ENCODE measurements around the gene ATP8A2.

ATP8A2 gene

DNA sequence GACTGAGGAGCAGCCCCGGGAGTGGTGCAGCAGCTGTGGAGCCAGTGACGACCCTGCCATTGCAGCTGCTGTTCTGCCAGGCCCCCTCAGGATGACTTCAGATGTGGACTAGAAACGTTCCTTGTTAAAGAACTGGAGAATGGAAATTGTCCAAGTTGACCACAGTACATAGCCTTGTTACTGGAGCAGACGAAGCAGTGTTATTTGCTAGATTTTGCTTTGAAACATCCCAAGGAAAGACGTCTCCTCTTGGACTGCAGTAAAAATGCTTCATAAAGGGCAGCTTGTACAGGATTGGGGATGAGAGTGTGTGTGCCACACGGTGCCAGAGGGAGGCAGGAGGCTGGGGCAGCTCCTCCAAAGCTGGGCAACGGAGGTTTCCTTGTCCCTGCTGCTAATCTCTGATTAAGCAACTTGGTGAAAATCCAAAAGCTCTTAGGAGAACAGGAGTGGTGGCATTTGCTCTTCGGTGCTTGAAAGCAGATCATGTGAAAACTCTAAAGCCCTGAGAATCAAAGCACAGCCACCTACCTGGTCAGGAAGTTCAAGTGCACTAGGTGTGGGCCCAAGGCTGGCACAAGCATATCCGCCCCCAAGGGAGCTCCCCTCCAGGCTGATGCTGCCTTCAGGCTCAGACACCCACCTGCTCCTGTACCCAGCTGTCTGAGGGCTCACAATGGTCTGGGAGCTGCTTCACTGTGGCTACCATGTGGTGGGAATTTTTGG is 645.6 kb downstream of the ATP8A2 start:
- no peak for DNase-seq (ENCODE audit: low spot score)

- DNase-seq (ENCODE audit: low spot score), result no peak
Observed at GRCh38 chr13:26017932-26018665, 646.3 kb downstream of the ATP8A2 start.

GRCh38 chr13:26019251-26019650 is 647.5 kb downstream of the ATP8A2 start:
- no peak for DNase-seq (ENCODE audit: low spot score)

DNA sequence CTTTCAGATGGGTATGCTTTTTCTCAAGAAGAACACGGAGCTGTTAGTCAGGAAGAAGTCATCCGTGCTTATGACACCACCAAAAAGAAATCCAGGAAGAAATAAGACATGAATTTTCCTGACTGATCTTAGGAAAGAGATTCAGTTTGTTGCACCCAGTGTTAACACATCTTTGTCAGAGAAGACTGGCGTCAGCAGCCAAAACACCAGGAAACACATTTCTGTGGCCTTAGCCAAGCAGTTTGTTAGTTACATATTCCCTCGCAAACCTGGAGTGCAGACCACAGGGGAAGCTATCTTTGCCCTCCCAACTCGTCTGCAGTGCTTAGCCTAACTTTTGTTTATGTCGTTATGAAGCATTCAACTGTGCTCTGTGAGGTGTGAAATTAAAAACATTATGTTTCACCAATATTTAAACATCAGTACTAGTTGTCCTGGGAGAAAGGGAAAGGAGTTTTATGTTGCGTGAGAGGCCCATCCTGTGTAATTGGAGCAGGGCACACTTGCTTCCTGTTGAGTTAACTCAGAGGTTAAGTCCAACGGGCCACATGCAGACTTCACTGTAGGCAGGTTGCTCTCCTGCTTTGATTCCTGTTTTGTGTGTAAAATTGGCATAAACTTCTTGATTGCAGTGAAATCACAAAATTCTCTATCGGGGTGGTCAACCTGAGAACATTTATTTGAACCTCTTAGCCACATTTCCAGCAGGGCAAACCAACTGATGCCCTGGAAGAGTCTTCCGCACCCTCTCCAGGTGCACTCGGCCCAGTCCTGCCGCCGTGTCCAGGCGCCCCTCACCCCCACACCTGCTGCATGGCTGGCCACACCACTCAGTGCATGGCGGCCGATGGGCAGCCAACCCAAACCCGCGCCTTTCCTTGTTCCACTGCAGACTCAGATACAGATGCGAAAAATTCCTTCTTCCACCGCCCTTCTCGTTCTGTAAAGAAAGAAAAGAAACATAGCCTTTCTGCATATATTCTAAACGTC is 648.4 kb downstream of the ATP8A2 start:
- no peak for DNase-seq (ENCODE audit: low spot score)

DNA sequence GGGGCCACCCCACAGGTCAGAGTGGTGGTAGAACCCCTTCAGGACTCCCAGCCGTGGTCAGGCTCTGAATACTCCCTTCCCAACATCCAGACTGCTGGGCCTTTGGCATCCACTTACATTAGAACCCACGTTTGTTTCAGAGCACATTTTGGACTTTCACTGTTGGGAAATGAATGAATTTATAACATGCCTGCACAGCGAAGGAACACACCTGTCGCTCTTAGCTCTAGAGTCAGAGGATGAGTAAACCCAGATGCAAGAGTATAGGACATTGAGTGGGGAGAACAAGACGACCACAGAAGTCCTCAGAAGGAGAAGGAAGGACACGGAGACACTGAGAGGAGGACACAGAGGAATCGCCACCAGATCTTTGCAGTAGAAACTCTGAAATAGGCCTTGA is 649.1 kb downstream of the ATP8A2 start:
- no peak for DNase-seq (ENCODE audit: low spot score)

GRCh38 chr13:26021516-26021915 is 649.7 kb downstream of the ATP8A2 start:
- DNase-seq (ENCODE audit: low spot score), result no peak

DNA sequence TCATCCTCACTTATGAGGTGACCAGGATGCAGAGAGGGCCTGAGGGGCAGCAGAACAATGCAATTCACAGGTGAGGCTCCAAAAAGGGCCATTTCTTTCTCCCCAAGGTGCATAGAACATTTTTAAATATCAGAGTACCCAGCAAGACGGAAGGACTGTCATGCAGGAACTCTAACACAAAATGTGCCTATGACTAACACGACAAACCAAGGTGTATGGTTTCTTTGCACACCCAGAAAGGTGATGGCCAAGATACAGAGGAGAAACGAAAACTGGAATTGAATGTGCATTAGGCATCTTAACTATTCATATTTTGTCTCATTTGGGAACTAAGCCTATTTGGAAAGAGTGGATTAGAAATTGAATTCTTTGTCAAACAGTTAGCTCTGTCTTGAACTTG is 650.2 kb downstream of the ATP8A2 start:
- DNase-seq (ENCODE audit: low spot score), result no peak

- no peak for DNase-seq (ENCODE audit: low spot score)
Observed at GRCh38 chr13:26022538-26023292, 650.9 kb downstream of the ATP8A2 start.

- no peak for DNase-seq (ENCODE audit: low spot score)
Observed at GRCh38 chr13:26024558-26024957, 652.8 kb downstream of the ATP8A2 start.

DNA sequence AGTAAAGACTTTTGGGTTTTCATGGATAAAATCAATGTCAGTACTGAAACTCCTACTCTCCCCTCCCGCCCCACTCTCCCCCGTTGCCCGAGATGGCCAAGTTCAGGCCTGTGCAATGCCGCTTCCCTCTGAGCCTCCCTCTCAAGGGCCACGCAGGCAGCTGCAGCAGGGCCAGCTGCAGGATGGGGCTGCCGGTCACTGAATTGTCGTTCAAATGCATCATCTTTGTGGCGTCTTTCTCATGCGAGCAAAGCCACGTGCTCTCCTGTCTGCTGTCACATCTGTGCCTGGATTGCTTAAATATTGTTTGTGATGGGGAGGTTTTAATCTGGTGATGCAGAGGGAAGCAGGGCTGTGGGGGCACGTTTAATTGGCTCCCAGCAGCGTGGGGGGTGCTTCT is 653.4 kb downstream of the ATP8A2 start:
- no peak for DNase-seq (ENCODE audit: low spot score)

DNA sequence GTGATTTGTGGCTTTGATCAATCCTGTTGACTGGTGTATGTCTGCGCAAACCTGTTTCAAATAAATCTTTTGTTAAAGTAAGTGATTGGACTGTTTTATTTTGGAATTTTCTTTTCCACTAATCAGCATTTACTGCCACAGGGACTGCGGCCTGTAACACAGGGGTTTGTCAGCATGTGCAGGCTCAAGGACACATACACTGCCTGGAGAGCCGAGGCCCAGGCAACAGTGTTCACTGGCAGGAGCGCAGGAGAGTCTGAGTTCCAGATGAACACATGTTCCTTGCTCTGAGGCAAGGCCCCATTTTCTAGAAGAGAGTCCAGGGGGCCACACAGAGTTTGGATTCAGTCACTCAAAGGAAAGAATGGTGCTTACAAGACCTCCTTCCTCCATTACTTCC is 654.0 kb downstream of the ATP8A2 start:
- no peak for DNase-seq (ENCODE audit: low spot score)

- DNase-seq (ENCODE audit: low spot score), result no peak
Observed at GRCh38 chr13:26026211-26026610, 654.4 kb downstream of the ATP8A2 start.

DNA sequence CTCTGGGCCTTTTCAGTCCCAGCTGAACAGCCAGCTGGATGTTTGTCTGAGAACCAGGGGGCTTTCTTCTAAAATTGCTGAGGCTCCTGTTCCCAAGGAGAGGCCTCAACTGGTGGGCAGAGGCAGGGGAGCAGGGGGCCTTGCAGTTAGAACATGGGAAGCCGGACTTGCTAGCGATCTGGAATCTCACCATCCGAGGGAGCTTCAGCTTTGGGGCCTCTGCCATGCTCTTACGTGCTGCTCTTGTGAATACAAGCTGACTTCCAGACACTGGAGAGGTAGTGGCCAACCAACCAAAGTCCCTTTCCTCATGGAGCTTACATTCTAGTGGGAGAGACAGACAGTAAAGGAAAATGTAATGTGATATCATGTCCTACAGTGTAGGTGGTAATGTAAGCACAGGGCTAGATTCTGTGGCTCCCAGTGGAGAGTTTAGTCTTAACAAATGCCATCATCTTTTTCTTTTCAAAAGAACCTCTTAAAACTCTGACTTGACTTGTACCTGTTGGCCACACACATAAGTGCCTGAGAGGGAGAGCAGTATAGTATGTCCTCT is 657.9 kb downstream of the ATP8A2 start:
- DNase-seq (ENCODE audit: low spot score), result no peak

- no peak for DNase-seq (ENCODE audit: low spot score)
Observed at GRCh38 chr13:26030331-26030730, 658.6 kb downstream of the ATP8A2 start.

GRCh38 chr13:26034018-26034417 is 662.2 kb downstream of the ATP8A2 start:
- no peak for DNase-seq (ENCODE audit: low spot score)

DNA sequence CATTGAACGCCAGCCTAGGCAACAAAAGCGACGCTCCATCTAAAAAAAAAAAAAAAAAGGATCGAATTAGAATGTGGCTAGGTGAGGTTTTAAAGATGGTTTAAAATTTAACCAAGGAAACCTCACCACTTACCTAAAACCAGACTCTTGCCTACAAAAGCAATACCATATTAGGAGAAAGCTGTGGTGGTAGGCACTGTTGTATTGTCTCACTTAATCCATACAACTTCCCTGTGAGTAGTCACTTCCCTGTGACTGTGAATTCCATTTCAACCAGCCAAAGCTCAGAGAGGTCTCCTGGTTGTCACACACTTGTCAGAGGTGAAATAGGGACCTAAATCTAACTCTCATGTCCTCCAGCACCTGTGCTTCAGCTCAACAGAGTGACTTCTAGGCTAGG is 664.6 kb downstream of the ATP8A2 start:
- no peak for DNase-seq (ENCODE audit: low spot score)

DNA sequence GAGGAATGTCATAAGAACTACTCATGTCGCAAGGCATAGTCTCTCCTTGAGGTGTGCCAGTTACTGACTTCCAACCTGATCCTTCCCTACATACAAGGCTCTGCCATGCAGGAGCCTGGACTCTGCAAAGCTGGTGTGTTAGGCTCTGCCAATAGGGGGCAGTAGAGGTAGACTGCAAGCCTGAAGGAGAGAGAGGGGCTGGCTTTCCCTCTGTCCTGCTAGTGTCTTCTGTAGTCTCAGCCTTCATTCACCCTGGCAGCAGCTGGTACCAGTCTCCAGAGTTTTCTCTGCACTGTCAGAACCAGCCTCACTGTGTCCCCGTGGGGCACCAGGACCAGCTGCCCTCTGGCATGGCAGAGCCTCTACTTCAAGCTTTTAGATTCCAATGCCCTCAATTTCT is 665.5 kb downstream of the ATP8A2 start:
- peak; percentile 70 for DNase-seq (ENCODE audit: low spot score)

DNA sequence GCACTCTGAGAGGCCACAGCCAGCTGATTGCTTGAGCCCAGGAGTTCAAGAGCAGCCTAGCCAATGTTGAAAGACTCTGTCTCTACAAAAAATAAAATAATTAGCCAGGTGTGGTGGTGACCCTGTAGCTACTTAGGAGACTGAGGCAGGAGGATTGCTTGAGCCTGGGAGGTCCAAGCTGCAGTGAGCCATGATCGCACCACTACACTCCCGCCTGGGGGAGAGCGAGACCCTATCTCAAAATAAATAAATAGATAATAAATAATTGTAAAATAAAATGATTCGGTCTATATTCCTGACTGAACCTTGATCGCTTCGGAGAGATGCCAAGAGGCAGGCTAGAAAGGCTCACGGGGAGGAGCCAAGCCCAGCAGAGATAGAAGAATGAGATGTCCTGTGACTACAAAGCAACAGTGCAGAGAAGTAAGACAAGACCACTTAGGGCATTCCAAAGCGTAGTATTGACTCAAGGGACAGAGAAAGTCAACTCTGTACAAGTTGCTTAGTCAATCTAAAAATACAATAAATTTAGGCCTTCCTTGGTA is 667.2 kb downstream of the ATP8A2 start:
- DNase-seq (ENCODE audit: low spot score), result no peak

GRCh38 chr13:26041444-26041843 is 669.7 kb downstream of the ATP8A2 start:
- DNase-seq (ENCODE audit: low spot score), result no peak

DNA sequence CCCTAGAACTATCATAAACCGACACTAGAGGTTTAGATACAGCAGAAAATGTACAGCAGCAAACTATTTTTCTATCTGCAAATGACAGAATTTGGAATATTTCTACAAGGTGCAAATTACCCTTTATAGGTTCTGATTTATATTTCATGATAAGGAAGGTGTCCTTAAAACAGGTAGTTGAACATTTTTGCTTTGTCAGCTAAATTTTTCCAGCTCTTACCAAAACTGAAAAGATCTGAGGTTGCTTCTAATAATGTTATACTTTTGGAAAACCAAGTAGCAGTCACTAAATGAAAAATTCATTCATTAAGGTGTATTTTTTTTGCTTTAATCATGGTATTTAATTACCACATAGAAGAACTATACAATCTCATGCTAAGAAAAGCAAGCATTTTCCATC is 671.0 kb downstream of the ATP8A2 start:
- no peak for DNase-seq (ENCODE audit: low spot score)

GRCh38 chr13:26045142-26045541 is 673.4 kb downstream of the ATP8A2 start:
- no peak for DNase-seq (ENCODE audit: low spot score)

All from ecto neural progenitor cell (in vitro differentiated cells).